ENCODE results near the gene CNPY4. TPM values are rescaled to one million over a fixed set of nuclear protein-coding genes. Genes with fewer than 3 reads are reported as not detected.

CNPY4 gene
- total RNA-seq, 2 experiments from 2014 or later: 22.5 to 25.6 TPM

GRCh38 chr7:100118388-100119071, 904 bp upstream of the CNPY4 start:
- Histone ChIP-seq H3K27me3 (ENCODE audit: control insufficient read depth in 1 of 2, insufficient read depth in 2 of 2, low read length in 2 of 2) (no peaks in the 10 kb centered on the region), H3K36me3 (ENCODE audit: insufficient read depth, low read length) (peaks cover 20% of the 10 kb centered on the region), H3K9me3 (ENCODE audit: control insufficient read depth in 1 of 2, insufficient read depth in 1 of 2, low read length in 2 of 2) (no peaks in the 10 kb centered on the region), H3K27ac (ENCODE audit: low read depth in 1 of 2, low read length in 2 of 2) (peak overlapping the region; percentile 79 to 98), H3K4me1 (ENCODE audit: insufficient read depth, low read length) (peaks cover 31% of the 10 kb centered on the region), H3K4me3 (ENCODE audit: low read length) (peak overlapping the region; percentile 93)
- DNase-seq: no peak
- ChIA-PET POLR2A (interaction anchor here (2.8 kb wide), 1 partner anchor 18 kb away, joined by 50 read pairs; the partner anchor contains the start of genes AP4M1 and MCM7), CTCF (no interaction called here)
- intact Hi-C loops (cut with DNase I, micrococcal nuclease): loop anchor here (1.0 to 2.0 kb wide), 3 partner anchors 9 to 38 kb away; partner anchors contain the start of genes AP4M1 (in 2 of the 2), MCM7 (in 2 of the 2) and ZNF3 (in 1 of the 2)
- H3K27me3 Mint-ChIP-seq: no peaks in the 10 kb centered on the region
- no peaks in the 10 kb centered on the region for H3K9me3 Mint-ChIP-seq
- H3K27ac Mint-ChIP-seq: peak overlapping the region; percentile 97
- TF ChIP-seq, protein P1, sequence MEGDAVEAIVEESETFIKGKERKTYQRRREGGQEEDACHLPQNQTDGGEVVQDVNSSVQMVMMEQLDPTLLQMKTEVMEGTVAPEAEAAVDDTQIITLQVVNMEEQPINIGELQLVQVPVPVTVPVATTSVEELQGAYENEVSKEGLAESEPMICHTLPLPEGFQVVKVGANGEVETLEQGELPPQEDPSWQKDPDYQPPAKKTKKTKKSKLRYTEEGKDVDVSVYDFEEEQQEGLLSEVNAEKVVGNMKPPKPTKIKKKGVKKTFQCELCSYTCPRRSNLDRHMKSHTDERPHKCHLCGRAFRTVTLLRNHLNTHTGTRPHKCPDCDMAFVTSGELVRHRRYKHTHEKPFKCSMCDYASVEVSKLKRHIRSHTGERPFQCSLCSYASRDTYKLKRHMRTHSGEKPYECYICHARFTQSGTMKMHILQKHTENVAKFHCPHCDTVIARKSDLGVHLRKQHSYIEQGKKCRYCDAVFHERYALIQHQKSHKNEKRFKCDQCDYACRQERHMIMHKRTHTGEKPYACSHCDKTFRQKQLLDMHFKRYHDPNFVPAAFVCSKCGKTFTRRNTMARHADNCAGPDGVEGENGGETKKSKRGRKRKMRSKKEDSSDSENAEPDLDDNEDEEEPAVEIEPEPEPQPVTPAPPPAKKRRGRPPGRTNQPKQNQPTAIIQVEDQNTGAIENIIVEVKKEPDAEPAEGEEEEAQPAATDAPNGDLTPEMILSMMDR (IDR thresholded peaks at IDR 0.05): no peak
- peak overlapping the region; percentile 98 for H3K4me3 Mint-ChIP-seq
- peaks cover 38% of the 10 kb centered on the region for H3K36me3 Mint-ChIP-seq (ENCODE audit: low read depth)
- H3K4me1 Mint-ChIP-seq (ENCODE audit: low read depth): peaks cover 23% of the 10 kb centered on the region
- ATAC-seq (ENCODE audit: poor library complexity): no peak

DNA sequence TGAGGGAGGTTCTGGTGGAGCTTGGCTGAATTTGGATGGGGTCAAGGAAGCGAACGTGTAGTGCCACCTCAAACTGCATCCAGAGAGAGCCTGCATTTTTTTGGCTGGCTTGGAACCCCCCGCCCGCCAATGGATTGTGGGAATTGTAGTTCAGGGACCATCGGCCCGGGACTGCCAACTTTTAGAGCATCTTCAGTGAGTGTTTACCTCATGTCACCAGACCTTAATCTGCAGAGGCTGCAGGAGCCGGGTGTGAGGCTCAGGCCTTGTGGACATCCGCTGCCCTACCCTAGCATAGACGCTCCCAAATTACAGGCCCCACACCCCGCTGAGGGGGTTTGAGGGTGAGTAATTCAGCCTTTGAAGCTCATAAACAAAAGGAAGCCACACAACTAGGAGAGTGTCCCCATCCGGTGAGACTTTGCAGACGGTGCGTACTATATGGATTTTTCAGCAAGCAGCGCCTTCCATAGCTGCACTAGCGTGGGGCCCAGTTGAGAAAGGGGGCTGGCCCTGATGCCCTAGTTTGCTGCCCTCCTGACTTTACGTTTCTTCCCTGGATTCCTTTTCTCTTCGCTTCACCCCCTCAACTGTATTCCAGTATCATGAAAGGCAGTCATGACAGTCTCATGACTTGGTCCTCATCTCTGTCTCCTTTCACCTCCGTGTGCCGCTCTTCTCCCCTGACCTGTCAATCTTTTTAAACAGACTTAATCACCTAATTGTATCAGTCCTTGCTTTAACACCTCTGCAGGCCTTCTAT, 717 bp downstream of the CNPY4 start:
- Histone ChIP-seq H3K9me3 (ENCODE audit: control insufficient read depth in 1 of 2, insufficient read depth in 1 of 2, low read length in 2 of 2) (no peaks in the 10 kb centered on the region), H3K36me3 (ENCODE audit: insufficient read depth, low read length) (peaks cover 19% of the 10 kb centered on the region), H3K27me3 (ENCODE audit: control insufficient read depth in 1 of 2, insufficient read depth in 2 of 2, low read length in 2 of 2) (no peaks in the 10 kb centered on the region), H3K4me1 (ENCODE audit: insufficient read depth, low read length) (peaks cover 38% of the 10 kb centered on the region), H3K4me3 (ENCODE audit: low read length) (peak overlapping the region; percentile 93), H3K27ac (ENCODE audit: low read depth in 1 of 2, low read length in 2 of 2) (peak overlapping the region; percentile 79 to 98)
- TF ChIP-seq, protein P1 (IDR thresholded peaks at IDR 0.05): no peak
- Mint-ChIP-seq H3K27me3 (no peaks in the 10 kb centered on the region), H3K9me3 (no peaks in the 10 kb centered on the region), H3K36me3 (ENCODE audit: low read depth) (peaks cover 42% of the 10 kb centered on the region), H3K4me3 (peak overlapping the region; percentile 98), H3K4me1 (ENCODE audit: low read depth) (peaks cover 34% of the 10 kb centered on the region), H3K27ac (peak overlapping the region; percentile 97)
- CTCF ChIA-PET: interaction anchor here (1.0 to 1.6 kb wide), 7 partner anchors 9 to 98 kb away, joined by 3 to 14 read pairs (median 4); partner anchors contain the start of genes AP4M1 and MCM7
- ATAC-seq (ENCODE audit: poor library complexity): peak; percentile 65
- intact Hi-C loops (cut with DNase I, micrococcal nuclease): loop anchor here (1.0 to 2.0 kb wide), 3 partner anchors 7 to 39 kb away; partner anchors contain the start of genes AP4M1 (in 2 of the 2), MCM7 (in 2 of the 2) and ZNF3 (in 1 of the 2)
- POLR2A ChIA-PET: interaction anchor here (0.7 to 2.8 kb wide), 12 partner anchors 9 to 562 kb away, joined by 3 to 50 read pairs (median 9); partner anchors contain the start of genes AP4M1, COPS6, LAMTOR4 and MCM7
- DNase-seq: peak; percentile 53 to 85 (median 67)

DNA sequence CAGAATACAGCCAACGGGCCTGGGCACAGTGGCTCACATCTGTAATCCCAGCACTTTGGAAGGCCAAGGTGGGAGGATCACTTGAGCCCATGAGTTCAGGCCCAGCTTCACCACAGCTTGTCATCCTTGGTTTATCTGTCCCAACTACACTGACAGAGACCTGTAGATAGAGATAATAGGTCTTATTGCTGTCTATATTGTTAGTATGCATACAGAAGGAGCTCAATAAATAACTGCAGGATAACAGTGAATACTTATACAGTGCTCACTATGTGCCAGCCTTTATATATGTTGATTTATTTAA, 1.3 kb downstream of the CNPY4 start:
- intact Hi-C loops (cut with DNase I, micrococcal nuclease): no loop called here
- DNase-seq: no peak
- TF ChIP-seq, protein P1 (IDR thresholded peaks at IDR 0.05): no peak
- ChIA-PET CTCF (interaction anchor here (1.0 to 1.6 kb wide), 7 partner anchors 9 to 97 kb away, joined by 3 to 14 read pairs (median 4); partner anchors contain the start of genes AP4M1 and MCM7), POLR2A (interaction anchor here (0.7 to 2.8 kb wide), 12 partner anchors 9 to 563 kb away, joined by 3 to 50 read pairs (median 9); partner anchors contain the start of genes AP4M1, COPS6, LAMTOR4 and MCM7)
- peak overlapping the region; percentile 97 for H3K27ac Mint-ChIP-seq
- H3K27ac ChIP-seq (ENCODE audit: low read depth in 1 of 2, low read length in 2 of 2): peak overlapping the region in 1 of 2 donors; percentile 79
- peak overlapping the region; percentile 93 for H3K4me3 ChIP-seq (ENCODE audit: low read length)
- H3K4me1 Mint-ChIP-seq (ENCODE audit: low read depth): peaks cover 38% of the 10 kb centered on the region
- ATAC-seq (ENCODE audit: poor library complexity): no peak
- peak overlapping the region; percentile 98 for H3K4me3 Mint-ChIP-seq
- H3K36me3 Mint-ChIP-seq (ENCODE audit: low read depth): peaks cover 43% of the 10 kb centered on the region
- peaks cover 44% of the 10 kb centered on the region for H3K4me1 ChIP-seq (ENCODE audit: insufficient read depth, low read length)
- no peaks in the 10 kb centered on the region for H3K9me3 Mint-ChIP-seq
- no peaks in the 10 kb centered on the region for H3K9me3 ChIP-seq (ENCODE audit: control insufficient read depth in 1 of 2, insufficient read depth in 1 of 2, low read length in 2 of 2)
- H3K36me3 ChIP-seq (ENCODE audit: insufficient read depth, low read length): peaks cover 22% of the 10 kb centered on the region
- H3K27me3 Mint-ChIP-seq: no peaks in the 10 kb centered on the region
- H3K27me3 ChIP-seq (ENCODE audit: control insufficient read depth in 1 of 2, insufficient read depth in 2 of 2, low read length in 2 of 2): no peaks in the 10 kb centered on the region

Measured in CD4-positive, alpha-beta T cell (primary cell).